GM12874 (cell line): ENCODE data around the gene FYCO1.

Experiments used
- TF ChIP-seq, protein P1 (sequence below): IDR thresholded peaks from 2 replicates; pipeline ENCODE4 v1.5.1; 2011; ENCODE audit warnings: low read depth, mild to moderate bottlenecking, control low read depth, low read length, moderate library complexity; ENCODE audit not compliant: insufficient read depth

The FYCO1 gene

DNA sequence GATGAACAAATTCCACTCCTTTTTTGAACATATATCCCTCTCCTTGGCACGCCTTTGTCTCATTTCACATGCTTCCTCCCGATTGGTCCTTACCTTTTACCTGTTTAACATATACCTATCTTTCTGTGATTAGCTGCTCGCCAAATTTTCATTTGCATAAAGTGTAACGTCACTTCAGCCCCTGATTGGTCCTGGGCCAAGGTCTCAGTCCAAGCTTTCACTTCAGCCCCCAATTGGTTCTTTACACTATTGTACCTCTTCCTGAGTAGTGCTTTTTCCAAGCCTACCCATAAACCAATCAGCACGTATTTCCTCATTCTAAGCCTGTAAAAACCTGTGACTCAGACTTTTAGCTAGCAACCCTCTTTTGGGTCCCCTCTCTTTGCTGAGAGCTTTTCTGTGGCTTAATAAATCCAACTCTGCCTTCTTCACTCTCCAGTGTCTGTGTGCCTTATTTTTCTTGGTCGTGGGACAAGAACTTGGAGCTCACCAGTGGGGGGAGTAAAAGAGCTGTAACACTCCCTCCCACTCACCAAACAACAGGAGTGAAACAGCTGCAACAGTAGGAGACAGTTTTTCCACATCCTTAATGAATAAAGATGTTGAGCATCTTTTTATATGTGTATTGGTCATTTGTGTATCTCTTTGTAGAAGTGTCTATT is 32.2 kb upstream of the FYCO1 start:
- TF ChIP-seq, protein P1, sequence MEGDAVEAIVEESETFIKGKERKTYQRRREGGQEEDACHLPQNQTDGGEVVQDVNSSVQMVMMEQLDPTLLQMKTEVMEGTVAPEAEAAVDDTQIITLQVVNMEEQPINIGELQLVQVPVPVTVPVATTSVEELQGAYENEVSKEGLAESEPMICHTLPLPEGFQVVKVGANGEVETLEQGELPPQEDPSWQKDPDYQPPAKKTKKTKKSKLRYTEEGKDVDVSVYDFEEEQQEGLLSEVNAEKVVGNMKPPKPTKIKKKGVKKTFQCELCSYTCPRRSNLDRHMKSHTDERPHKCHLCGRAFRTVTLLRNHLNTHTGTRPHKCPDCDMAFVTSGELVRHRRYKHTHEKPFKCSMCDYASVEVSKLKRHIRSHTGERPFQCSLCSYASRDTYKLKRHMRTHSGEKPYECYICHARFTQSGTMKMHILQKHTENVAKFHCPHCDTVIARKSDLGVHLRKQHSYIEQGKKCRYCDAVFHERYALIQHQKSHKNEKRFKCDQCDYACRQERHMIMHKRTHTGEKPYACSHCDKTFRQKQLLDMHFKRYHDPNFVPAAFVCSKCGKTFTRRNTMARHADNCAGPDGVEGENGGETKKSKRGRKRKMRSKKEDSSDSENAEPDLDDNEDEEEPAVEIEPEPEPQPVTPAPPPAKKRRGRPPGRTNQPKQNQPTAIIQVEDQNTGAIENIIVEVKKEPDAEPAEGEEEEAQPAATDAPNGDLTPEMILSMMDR = no peak

DNA sequence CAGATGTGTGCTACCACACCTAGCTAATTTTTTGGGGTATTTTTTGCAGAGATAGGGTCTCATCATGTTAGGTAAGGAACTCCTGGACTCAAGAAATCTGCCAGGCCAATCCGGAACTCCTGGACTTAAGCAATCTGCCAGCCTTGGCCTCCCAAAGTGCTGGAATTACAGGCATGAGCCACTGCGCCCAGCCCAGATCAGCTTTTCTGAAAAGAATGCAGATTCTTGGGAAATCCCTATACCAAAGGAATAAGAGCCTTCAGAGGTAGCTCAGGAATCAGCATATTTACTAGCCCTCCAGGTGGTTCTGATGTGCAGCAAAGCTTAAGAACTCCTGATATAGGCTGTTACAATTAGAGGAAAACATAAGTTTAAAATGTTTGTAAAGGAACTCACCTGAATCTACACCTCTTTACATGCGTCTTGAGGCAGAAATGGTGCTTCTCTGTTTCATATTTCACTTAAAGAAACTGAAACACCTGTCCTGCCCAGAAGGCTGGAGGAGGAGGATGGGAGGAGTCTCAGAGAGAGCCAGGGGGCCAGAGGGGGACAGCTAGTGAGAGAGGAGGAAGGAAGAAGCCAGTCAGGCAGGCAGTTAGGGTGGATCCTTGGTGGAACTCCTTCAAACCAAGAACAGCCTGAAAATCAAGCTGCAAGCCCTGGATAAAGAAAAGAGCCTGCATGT is 31.5 kb upstream of the FYCO1 start, which contains the start of gene XCR1:
Gene XCR1, minus strand, starts transcription at position 463 of the 685 bp plus-strand sequence. CDS start 5,536 bp downstream, outside the sequence.
- TF ChIP-seq, protein P1 = no peak

DNA sequence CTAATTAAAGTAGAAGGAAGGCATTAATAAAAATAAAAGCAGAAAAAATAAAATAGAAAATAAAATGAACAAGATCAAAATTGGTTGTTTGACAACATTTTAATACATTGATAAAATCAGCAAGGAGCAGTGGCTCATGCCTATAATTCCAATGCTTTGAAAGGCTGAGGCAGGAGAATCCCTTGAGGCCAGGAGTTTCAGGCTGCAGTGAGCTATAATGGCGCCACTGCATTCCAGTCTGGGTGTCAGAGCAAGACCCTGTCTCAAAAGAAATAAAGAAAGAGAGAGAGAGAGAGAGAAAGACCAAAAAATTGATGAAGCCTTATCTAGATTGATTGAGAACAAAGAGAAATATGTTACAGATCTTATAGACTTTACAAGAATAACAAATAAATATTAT is 29.5 kb upstream of the FYCO1 start:
- TF ChIP-seq, protein P1 = no peak

DNA sequence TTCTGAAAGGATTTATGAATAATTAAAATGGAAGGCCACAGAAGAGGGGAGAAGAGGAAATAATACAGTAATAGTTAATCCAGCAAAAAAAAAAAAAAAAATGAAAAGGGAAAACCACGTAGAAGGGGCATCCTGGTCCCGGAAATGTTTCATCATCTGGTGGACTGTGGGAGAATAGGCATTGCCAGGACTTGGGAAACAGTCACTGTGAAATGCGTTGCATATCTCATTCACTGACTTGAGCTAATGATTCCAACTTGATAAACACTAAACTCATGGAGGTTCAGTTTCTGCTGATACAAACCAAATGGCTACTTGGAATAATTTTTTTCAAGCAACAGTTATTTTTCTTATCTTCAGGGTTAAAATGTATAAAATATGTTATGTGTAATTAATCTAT is 28.5 kb upstream of the FYCO1 start:
- TF ChIP-seq, protein P1 = no peak

DNA sequence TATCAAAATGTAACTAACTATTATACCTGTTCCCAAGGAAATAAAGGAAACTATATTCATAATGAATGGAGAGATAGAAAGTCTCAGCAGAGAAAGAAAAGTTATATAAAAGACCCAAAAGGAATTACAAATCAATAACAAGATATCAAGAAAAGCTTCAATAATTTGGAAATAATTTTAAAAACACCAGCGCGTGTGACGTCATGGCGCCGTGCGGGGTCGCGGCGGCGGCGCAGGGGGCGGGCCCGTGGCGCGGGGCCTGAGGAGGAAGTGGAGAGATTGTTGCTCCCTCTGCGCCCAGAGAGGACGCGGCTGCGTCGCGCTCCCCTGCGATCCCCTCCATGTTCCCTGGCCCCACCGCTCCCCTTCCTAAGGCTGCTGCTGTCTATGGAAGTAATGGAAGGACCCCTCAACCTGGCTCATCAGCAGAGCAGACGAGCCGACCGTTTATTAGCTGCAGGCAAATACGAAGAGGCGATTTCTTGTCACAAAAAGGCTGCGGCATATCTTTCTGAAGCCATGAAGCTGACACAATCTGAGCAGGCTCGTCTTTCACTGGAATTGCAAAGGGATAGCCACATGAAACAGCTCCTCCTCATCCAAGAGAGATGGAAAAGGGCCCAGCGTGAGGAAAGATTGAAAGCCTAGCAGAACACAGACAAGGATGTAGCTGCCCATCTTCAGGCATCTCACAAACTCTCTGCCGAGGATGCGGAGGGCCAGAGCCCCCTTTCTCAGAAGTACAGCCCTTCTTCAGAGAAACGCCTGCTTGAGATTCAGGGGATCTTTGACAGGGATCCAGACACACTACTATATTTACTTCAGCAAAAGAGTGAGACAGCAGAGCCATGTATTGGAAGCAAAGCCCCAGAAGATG is 27.5 kb upstream of the FYCO1 start:
- TF ChIP-seq, protein P1 = no peak

DNA sequence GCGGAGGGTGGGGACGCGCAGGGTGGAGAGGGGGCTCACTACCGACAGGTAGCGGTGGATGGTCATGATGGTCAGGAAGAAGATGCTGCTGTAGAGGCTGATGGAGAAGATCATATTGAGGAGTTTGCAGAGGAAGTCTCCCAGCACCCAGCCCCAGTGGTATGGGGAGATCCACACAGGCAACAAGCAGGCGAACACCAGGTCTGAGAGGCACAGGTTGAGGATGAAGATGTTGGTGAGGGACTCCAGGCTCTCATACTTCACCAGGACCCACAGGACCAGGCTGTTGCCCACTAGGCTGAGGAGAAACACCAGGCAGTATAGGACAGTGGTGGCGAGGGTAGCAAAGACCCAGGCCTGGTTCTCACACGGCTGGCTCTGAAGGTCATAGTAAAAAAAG is 25.9 kb upstream of the FYCO1 start:
- TF ChIP-seq, protein P1 = no peak
